ENCODE measurements around the gene ZNF593. TPM values are rescaled to one million over a fixed set of nuclear protein-coding genes. Genes with fewer than 3 reads are reported as not detected.

Gene ZNF593
- total RNA-seq, 2 donors from 2014 or later: 25.2 to 33.0 TPM

DNA sequence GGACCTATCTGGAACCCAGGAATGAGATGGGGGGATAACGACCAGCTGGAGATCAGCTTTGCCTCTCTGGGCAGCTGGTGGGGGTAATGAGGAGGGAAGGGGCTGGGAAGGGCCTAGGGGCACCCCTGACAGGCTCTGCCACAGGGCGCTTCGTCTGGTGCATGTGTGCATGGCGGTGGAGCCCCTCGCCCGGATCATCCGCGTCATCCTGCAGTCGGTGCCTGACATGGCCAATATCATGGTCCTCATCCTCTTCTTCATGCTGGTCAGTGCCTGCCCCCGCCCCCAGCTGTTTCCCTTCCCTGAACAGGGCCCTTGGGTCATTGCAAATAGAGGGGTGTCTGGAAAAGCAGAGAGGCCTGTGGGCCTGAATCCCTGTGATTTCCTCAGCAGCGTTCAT is 28.1 kb downstream of the ZNF593 start:
- H3K9me3 ChIP-seq: no peaks in the 10 kb centered on the region
- H3K4me3 ChIP-seq: no peak overlapping the region
- no peaks in the 10 kb centered on the region for H3K27me3 ChIP-seq
- H3K4me1 ChIP-seq: no peaks in the 10 kb centered on the region
- 67 to 79% methylated on average over 11 of the region's 11 CpGs for WGBS, 2 donors
- H3K36me3 ChIP-seq (replicated peaks in 1 of 2; ENCODE audit: insufficient read depth in 1 of 2, low read depth in 2 of 2): no peaks in the 10 kb centered on the region
- H3K27ac ChIP-seq: no peak overlapping the region
- intact Hi-C loops (cut with DNase I): no loop called here
- ATAC-seq: no peak
- no peak for DNase-seq
- no peak for TF ChIP-seq POLR2A (IDR thresholded peaks at IDR 0.05)
- TF ChIP-seq, protein P1, sequence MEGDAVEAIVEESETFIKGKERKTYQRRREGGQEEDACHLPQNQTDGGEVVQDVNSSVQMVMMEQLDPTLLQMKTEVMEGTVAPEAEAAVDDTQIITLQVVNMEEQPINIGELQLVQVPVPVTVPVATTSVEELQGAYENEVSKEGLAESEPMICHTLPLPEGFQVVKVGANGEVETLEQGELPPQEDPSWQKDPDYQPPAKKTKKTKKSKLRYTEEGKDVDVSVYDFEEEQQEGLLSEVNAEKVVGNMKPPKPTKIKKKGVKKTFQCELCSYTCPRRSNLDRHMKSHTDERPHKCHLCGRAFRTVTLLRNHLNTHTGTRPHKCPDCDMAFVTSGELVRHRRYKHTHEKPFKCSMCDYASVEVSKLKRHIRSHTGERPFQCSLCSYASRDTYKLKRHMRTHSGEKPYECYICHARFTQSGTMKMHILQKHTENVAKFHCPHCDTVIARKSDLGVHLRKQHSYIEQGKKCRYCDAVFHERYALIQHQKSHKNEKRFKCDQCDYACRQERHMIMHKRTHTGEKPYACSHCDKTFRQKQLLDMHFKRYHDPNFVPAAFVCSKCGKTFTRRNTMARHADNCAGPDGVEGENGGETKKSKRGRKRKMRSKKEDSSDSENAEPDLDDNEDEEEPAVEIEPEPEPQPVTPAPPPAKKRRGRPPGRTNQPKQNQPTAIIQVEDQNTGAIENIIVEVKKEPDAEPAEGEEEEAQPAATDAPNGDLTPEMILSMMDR (IDR thresholded peaks at IDR 0.05): no peak

DNA sequence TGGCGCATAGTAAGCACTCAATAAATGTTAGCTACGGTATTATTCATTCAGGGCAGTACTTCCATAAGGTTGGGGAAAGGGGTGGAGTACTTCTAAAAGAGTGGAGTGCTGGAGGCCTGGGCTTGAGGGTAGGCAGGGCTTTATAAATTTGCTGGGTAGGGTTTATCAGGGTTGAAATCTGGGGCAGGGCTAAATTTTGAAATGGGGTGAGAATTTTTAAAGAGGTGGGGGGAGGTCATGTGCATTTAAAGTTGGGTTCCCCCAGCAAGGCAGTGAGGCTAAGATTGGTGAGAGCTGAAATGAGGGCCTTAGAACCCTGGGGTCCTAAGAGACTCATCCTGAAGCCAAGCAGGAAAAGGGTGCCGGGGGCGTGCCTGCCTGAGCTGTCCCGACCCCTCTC is 30.7 kb downstream of the ZNF593 start:
- no peaks in the 10 kb centered on the region for H3K27me3 ChIP-seq
- no peaks in the 10 kb centered on the region for H3K9me3 ChIP-seq
- ATAC-seq: no peak
- no peaks in the 10 kb centered on the region for H3K4me1 ChIP-seq
- intact Hi-C loops (cut with DNase I): no loop called here
- H3K36me3 ChIP-seq (replicated peaks in 1 of 2; ENCODE audit: insufficient read depth in 1 of 2, low read depth in 2 of 2): no peaks in the 10 kb centered on the region
- no peak for TF ChIP-seq POLR2A (IDR thresholded peaks at IDR 0.05)
- WGBS, 2 donors: 86 to 88% methylated on average over 5 of the region's 5 CpGs
- no peak for DNase-seq
- H3K4me3 ChIP-seq: no peak overlapping the region
- H3K27ac ChIP-seq: no peak overlapping the region

DNA sequence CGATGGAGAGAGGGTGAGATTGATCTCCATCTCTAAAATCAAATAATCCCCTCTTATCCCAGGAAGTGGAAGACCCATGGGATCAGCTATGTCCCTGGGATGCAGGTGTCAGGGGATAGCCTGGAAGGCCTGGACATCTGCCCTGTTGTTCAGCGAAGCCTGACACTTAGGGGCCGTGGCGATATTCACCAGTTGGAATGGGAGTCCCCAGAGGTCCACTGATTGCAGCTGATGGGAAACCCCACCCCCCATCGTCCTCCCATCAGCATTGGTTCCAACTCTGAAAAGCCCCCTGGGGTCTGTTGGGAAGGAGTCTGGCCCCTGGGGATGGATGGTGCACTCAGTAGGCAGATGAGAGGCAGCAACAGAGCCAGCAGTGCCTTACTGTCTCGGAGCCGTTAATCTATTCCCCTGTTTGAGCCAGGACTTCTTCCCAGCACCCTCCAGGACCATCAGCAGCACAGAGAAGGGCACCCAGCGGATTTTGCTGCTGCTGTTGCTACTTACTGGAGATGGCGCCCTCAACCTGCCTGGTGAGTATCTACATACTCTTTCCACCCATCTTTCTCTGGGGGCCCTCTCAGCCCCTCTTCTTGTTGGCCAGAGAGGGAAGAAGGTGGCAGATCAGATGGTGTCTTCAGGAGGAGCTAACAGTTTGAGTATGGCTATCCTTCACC is 34.1 kb downstream of the ZNF593 start:
- H3K36me3 ChIP-seq (replicated peaks in 1 of 2; ENCODE audit: insufficient read depth in 1 of 2, low read depth in 2 of 2): no peaks in the 10 kb centered on the region
- H3K4me1 ChIP-seq: no peaks in the 10 kb centered on the region
- intact Hi-C loops (cut with DNase I): no loop called here
- no peak overlapping the region for H3K27ac ChIP-seq
- WGBS, 2 donors: 47 to 64% methylated on average over 7 to 9 of the region's 9 CpGs
- ATAC-seq: no peak
- TF ChIP-seq, protein P1 (IDR thresholded peaks at IDR 0.05): no peak
- TF ChIP-seq POLR2A (IDR thresholded peaks at IDR 0.05): no peak
- no peak overlapping the region for H3K4me3 ChIP-seq
- DNase-seq: no peak
- no peaks in the 10 kb centered on the region for H3K9me3 ChIP-seq
- no peaks in the 10 kb centered on the region for H3K27me3 ChIP-seq

DNA sequence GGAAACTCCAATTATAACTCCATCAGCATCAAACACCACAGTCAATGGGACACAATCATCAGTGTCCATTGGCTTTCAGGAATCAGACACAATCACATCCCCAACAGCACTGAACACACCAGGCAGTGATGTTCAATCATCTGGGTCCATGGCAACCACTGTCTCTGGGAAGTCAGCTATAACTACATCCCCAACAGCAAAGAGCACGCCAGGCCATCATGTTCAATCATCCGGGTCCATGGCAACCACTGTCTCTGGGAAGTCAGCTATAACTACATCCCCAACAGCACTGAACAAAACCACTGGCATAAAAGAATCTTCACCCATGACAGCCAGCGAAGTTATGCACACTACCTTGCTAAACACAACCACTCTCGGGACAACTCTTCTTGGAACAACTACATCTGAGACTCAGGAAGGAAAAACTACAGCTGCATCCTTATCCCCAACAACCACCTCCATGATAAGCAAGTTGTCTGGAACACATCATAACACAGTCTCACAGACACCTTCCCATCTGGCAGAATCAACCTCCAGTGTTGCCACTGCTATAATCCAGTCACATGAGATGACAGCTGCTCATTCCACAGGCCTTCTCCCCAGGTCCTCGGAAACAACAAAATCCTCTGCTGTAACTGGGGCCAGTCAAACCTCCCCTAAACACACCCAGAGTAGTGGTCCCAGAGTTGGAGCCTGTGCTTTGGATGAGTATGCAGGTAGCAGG is 40.6 kb downstream of the ZNF593 start:
- no peak for TF ChIP-seq POLR2A (IDR thresholded peaks at IDR 0.05)
- TF ChIP-seq, protein P1 (IDR thresholded peaks at IDR 0.05): no peak
- 73 to 74% methylated on average over 4 to 5 of the region's 5 CpGs for WGBS, 2 donors
- Histone ChIP-seq H3K27me3 (no peaks in the 10 kb centered on the region), H3K4me1 (no peaks in the 10 kb centered on the region), H3K4me3 (no peak overlapping the region), H3K9me3 (no peaks in the 10 kb centered on the region), H3K36me3 (replicated peaks in 1 of 2; ENCODE audit: insufficient read depth in 1 of 2, low read depth in 2 of 2) (no peaks in the 10 kb centered on the region), H3K27ac (no peak overlapping the region)
- no peak for DNase-seq
- intact Hi-C loops (cut with DNase I): no loop called here
- ATAC-seq: no peak

DNA sequence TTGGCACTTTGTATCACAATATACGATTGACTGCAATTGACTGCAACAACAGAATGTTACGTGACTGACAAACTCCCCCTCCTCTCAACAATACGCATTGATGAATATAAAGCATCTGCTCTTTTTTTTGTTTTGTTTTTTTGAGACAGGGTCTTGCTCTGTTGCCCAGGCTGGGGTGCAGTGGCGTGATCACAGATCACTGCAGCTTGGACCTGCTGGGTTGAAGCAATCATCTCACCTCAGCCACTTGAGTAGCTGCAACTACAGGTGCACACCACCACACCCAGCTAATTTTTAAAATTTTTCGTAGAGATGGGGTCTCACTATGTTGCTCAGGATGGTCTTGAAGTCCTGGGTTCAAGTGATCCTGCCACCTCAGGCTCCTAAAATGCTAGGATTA is 43.0 kb downstream of the ZNF593 start:
- intact Hi-C loops (cut with DNase I): no loop called here
- Histone ChIP-seq H3K27me3 (no peaks in the 10 kb centered on the region), H3K9me3 (no peaks in the 10 kb centered on the region), H3K4me1 (no peaks in the 10 kb centered on the region), H3K4me3 (no peak overlapping the region), H3K36me3 (replicated peaks in 1 of 2; ENCODE audit: insufficient read depth in 1 of 2, low read depth in 2 of 2) (no peaks in the 10 kb centered on the region), H3K27ac (no peak overlapping the region)
- DNase-seq (no peak), ATAC-seq (no peak)
- WGBS, 2 donors: 78 to 83% methylated on average over 5 of the region's 5 CpGs
- TF ChIP-seq, protein P1 (IDR thresholded peaks at IDR 0.05): no peak
- TF ChIP-seq POLR2A (IDR thresholded peaks at IDR 0.05): no peak

Data from body of pancreas (tissue), 4 donors.